Transverse colon (tissue), 4 donors: ENCODE data around the gene VAV2.
"Not testable (repeated sequence)": the region's sequence is repeated elsewhere in the genome, so short reads cannot be mapped to it uniquely, and the experiment has no call there.

Experiments
- CTCF ChIP-seq, 5 experiments: fragments of 200-600 bp in 3 of 5; fragments of 450-650 bp in 2 of 5; sonication (generic) in 3 of 5; IDR thresholded peaks; 1 replicate in 2 of 5; 2 replicates in 3 of 5; pipeline ENCODE4 v1.5.1; 2016 to 2017; ENCODE audit warnings: antibody characterized with exemption in 5 of 5, inconsistent platforms in 3 of 5, mild to moderate bottlenecking in 2 of 5, moderate library complexity in 1 of 5
- EP300 ChIP-seq: sonication (generic); formaldehyde crosslinking; IDR thresholded peaks from one replicate; pipeline ENCODE4 v1.6.1; 2017; ENCODE audit warnings: antibody characterized with exemption, low read depth
- POLR2A ChIP-seq: fragments of 450-650 bp; IDR thresholded peaks from one replicate; pipeline ENCODE4 v1.6.1; 2016; ENCODE audit warnings: antibody characterized with exemption, mild to moderate bottlenecking, moderate library complexity
- POLR2AphosphoS5 ChIP-seq, 3 donors: sonication (generic); formaldehyde crosslinking; IDR thresholded peaks; one replicate each; pipeline ENCODE4 v1.6.1; 2016; ENCODE audit warnings: antibody characterized with exemption in 3 of 3

DNA sequence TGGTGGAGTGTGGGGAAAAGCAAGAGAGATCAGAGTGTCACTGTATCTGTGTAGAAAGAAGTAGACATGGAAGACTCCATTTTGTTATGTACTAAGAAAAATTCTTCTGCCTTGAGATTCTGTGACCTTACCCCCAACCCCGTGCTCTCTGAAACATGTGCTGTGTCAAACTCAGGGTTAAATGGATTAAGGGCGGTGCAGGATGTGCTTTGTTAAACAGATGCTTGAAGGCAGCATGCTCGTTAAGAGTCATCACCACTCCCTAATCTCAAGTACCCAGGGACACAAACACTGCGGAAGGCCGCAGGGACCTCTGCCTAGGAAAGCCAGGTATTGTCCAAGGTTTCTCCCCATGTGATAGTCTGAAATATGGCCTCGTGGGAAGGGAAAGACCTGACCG lies 34.4 kb downstream of the VAV2 start:
- not testable (repeated sequence) for TF ChIP-seq CTCF (IDR thresholded peaks at IDR 0.05); POLR2A; EP300; POLR2AphosphoS5 (IDR thresholded peaks at IDR 0.05)
